ENCODE data around the gene LRRC31. TPM values are rescaled to one million over a fixed set of nuclear protein-coding genes. Genes with fewer than 3 reads are reported as not detected.
A peak's percentile ranks its signal among the peaks of the same experiment; 100 is the strongest.

LRRC31 gene
- total and polyA plus RNA-seq, 2 of the 8 experiments (the other 6 are each of a cell fraction or from before 2014, with no cell fraction given) = not detected

GRCh38 chr3:169813278-169813677 lies 56.5 kb downstream of the LRRC31 start:
- CTCF ChIA-PET (ENCODE audit: partially characterized antibody) = interaction anchor here (0.6 to 3.0 kb wide), 5 partner anchors 9 to 93 kb away, joined by 3 to 11 read pairs (median 3); partner anchors contain the start of gene TERC
- POLR2A ChIA-PET (ENCODE audit: partially characterized antibody) = interaction anchor here (1.2 kb wide), 1 partner anchor 153 kb away, joined by 5 read pairs; the partner anchor contains the start of gene SEC62
- H2BK12ac ChIP-seq (ENCODE audit: low read depth, low read length) = peak overlapping the region; percentile 86; the same call in 1 of the 2 replicates
- H3K79me1 ChIP-seq (ENCODE audit: low read depth, low read length) = no peaks in the 10 kb centered on the region
- peak overlapping the region; percentile 54 to 73 (median 68); a peak in 7 of 8 replicates for H3K4me3 ChIP-seq (ENCODE audit: extremely low read depth in 1 of 4, insufficient read depth in 2 of 4, low read depth in 3 of 4, low read length in 4 of 4)
- H3K4me2 ChIP-seq (ENCODE audit: insufficient read depth in 1 of 2, low read depth in 2 of 2, low read length in 2 of 2) = peak overlapping the region; percentile 79 to 93
- H2BK120ac ChIP-seq (replicated peaks; ENCODE audit: low read depth, low read length) = no peak overlapping the region
- peaks cover 7 to 20% (median 10%) of the 10 kb centered on the region in 4 experiments; a peak in 6 of 7 replicates for H3K4me1 ChIP-seq (replicated peaks in 1 of 4; ENCODE audit: control insufficient read depth in 3 of 4, insufficient read depth in 4 of 4, low read length in 3 of 4)
- H3K56ac ChIP-seq (replicated peaks; ENCODE audit: insufficient read length, low read depth, low read length) = no peak overlapping the region
- H3K9ac ChIP-seq (replicated peaks in 1 of 4; ENCODE audit: extremely low read depth in 1 of 4, low read depth in 3 of 4, low read length in 3 of 4) = no peak overlapping the region; a peak in 1 of 7 replicates
- H4K8ac ChIP-seq (ENCODE audit: extremely low read depth, insufficient read depth, low read length) = no peak overlapping the region
- no peak overlapping the region for H3K4ac ChIP-seq (replicated peaks; ENCODE audit: insufficient read length, low read depth, low read length)
- no peak for TF ChIP-seq CBX5 (IDR thresholded peaks at IDR 0.05; ENCODE audit: low read depth, low read length)
- no peak for TF ChIP-seq E2F6 (IDR thresholded peaks at IDR 0.05)
- TF ChIP-seq RNF2 (IDR thresholded peaks at IDR 0.05; ENCODE audit: borderline replicate concordance, low read depth, low read length, missing control alignments, poor library complexity, severe bottlenecking) = no peak
- no peak for TF ChIP-seq EZH2 (IDR thresholded peaks at IDR 0.05; ENCODE audit: low read depth, low read length, severe bottlenecking)
- TF ChIP-seq CHD1 (IDR thresholded peaks at IDR 0.05; ENCODE audit: low read depth, low read length) = no peak
- no peak for TF ChIP-seq KDM1A (IDR thresholded peaks at IDR 0.05; ENCODE audit: borderline replicate concordance, low read length)
- TF ChIP-seq JUND (IDR thresholded peaks at IDR 0.05; ENCODE audit: low read length) = no peak
- no peak for TF ChIP-seq CREB1 (IDR thresholded peaks at IDR 0.05)
- no peak for TF ChIP-seq RXRA (IDR thresholded peaks at IDR 0.05; ENCODE audit: insufficient read depth, low read depth, low read length)
- TF ChIP-seq NANOG (IDR thresholded peaks at IDR 0.05; ENCODE audit: insufficient read depth, low read depth, low read length, poor library complexity, severe bottlenecking) = no peak
- H3K36me3 ChIP-seq (ENCODE audit: control insufficient read depth in 2 of 4, insufficient read depth in 4 of 4, low read length in 3 of 4) = no peaks in the 10 kb centered on the region
- peaks cover 0 to 7% (median 4%) of the 10 kb centered on the region in 4 experiments; a peak in 6 of 7 replicates for H3K27me3 ChIP-seq (replicated peaks in 1 of 4; ENCODE audit: control insufficient read depth in 3 of 4, extremely low read depth in 1 of 4, insufficient read depth in 3 of 4, low read length in 3 of 4)
- no peak overlapping the region for H3K23ac ChIP-seq (ENCODE audit: insufficient read length)
- no peaks in the 10 kb centered on the region for H3K79me2 ChIP-seq (ENCODE audit: control insufficient read depth in 1 of 2, insufficient read depth in 2 of 2, low read length in 2 of 2)
- FAIRE-seq (no peak), DNase-seq (ENCODE audit: low read depth in 1 of 2, low spot score in 2 of 2) (no peak)
- peak overlapping the region; percentile 92; the same call in 1 of the 2 replicates for H3K18ac ChIP-seq (ENCODE audit: extremely low read depth, low read length)
- H2AFZ ChIP-seq (ENCODE audit: low read length) = peak overlapping the region; percentile 88
- H2BK5ac ChIP-seq (ENCODE audit: low read depth, low read length) = no peak overlapping the region; the same call in 1 of the 2 replicates
- no peaks in the 10 kb centered on the region; a peak in 1 of 4 replicates for H3K9me3 ChIP-seq (ENCODE audit: insufficient read depth in 2 of 2, low read depth in 1 of 2, low read length in 1 of 2)
- no peak overlapping the region for H3K14ac ChIP-seq (ENCODE audit: insufficient read length)
- H2BK20ac ChIP-seq (ENCODE audit: low read length) = peak overlapping the region; percentile 66; the same call in 1 of the 2 replicates
- no peak overlapping the region for H4K91ac ChIP-seq (replicated peaks; ENCODE audit: insufficient read length, low read length)
- H3K27ac ChIP-seq (ENCODE audit: low read depth, low read length) = no peak overlapping the region
- no peak overlapping the region for H4K5ac ChIP-seq (ENCODE audit: insufficient read length, low read depth, low read length)
- peaks cover 4% of the 10 kb centered on the region; the same call in 1 of the 2 replicates for H3K23me2 ChIP-seq (ENCODE audit: low read depth, low read length)
- WGBS, 2 experiments (ENCODE audit: extremely low coverage in 1 of 2, insufficient coverage in 1 of 2, insufficient read length in 1 of 2, insufficient replicate concordance in 2 of 2, low coverage in 1 of 2, low lambda C conversion rate in 2 of 2, missing lambda C conversion rate in 1 of 2) = 68% methylated on average over 8 of the region's 8 CpGs; no CpG with 5 or more reads in 1 of the 2 experiments
- H2BK15ac ChIP-seq (ENCODE audit: low read length) = peak overlapping the region; percentile 20
- no peak overlapping the region for H2AK5ac ChIP-seq (ENCODE audit: low read depth, low read length)
- H4K20me1 ChIP-seq (replicated peaks in 1 of 2; ENCODE audit: control insufficient read depth in 1 of 2, insufficient read depth in 2 of 2, low read length in 2 of 2) = no peaks in the 10 kb centered on the region
